GM18867 (cell line): ENCODE measurements around the gene PSPC1.
A peak's percentile ranks its signal among the peaks of the same experiment; 100 is the strongest.
"Not testable (repeated sequence)": the region's sequence is repeated elsewhere in the genome, so short reads cannot be mapped to it uniquely, and the experiment has no call there.

Experiments used
- ATAC-seq: cut with Tn5 transposase; IDR thresholded peaks from one replicate; pipeline ENCODE4 v1.9.1; 2021; ENCODE audit warnings: mild to moderate bottlenecking, moderate library complexity; ENCODE audit not compliant: unreplicated experiment

PSPC1 gene, protein sequence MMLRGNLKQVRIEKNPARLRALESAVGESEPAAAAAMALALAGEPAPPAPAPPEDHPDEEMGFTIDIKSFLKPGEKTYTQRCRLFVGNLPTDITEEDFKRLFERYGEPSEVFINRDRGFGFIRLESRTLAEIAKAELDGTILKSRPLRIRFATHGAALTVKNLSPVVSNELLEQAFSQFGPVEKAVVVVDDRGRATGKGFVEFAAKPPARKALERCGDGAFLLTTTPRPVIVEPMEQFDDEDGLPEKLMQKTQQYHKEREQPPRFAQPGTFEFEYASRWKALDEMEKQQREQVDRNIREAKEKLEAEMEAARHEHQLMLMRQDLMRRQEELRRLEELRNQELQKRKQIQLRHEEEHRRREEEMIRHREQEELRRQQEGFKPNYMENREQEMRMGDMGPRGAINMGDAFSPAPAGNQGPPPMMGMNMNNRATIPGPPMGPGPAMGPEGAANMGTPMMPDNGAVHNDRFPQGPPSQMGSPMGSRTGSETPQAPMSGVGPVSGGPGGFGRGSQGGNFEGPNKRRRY

DNA sequence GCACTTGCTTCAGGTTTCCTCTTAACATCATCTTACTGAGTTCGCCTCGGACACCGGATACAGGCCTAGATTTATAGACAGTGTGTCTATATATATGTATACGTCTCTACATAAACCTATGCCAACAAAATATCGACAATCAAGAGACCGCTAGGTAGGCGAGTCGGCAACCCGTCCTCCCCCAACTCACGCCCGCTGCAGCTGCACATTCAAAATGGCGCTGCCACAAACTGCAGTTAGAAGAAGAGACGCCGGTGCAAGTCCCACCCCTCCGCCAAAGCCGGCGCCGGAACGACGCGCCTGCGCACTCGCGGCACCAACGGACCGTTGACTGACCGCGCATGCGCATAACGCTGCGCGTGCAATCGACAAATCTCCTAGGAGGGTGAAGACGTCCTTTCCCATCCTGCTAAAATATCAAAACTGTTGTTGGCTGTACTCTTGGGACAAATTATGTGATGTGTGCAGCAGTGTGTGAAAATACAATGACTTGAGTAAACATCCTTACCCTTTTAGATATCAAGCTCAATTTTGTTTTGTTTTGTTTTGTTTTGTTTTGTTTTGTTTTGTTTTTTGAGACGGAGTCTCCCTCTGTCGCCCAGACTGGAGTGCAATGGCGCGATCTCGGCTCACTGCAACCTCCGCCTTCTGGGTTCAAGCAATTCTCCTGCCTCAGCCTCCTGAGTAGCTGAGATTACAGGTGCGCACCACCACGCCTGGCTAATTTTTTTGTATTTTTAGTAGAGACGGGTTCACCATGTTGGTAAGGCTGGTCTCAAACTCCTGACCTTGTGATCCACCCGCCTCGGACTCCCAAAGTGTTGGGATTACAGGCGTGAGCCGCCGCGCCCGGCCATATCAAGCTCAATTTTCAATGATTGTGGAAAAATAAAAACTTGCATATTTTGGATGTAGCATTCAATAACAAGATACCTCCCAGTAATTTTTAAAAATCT, at the start of gene PSPC1:
TSS of gene PSPC1 (minus strand) at position 219 of the 956 bp plus-strand sequence. CDS start at position 31, 188 bp downstream.
- peak; percentile 82 for ATAC-seq

- no peak for ATAC-seq
These were observed 39.9 kb upstream of the PSPC1 start for GRCh38 chr13:19822673-19823072.

DNA sequence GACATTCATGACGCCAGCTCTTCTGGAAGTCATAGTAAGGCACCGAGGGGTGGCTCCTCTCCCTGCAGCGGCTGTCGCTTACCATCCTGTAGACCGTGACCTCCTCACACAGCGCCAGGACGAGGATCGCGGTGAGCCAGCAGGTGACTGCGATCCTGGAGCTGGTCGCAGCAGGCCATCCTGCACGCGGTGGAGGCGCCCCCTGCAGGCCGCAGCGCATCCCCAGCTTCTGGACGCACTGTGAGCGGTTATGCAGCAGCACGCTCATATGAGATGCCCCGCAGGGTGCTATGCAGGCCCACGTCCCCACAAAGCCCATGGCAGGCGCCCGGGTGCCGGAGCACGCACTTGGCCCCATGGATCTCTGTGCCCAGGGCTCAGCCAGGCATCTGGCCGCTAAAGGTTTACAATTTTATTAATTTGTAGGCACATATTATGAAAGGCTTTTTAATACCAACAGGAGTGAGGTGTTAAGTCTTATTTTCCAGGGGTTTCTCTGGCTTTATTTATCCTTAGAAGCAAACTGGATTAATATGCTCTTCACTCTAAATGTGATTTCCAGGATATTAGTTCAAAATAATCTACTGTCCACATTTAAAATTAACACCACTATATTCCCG, 35.6 kb upstream of the PSPC1 start:
- ATAC-seq, result no peak

DNA sequence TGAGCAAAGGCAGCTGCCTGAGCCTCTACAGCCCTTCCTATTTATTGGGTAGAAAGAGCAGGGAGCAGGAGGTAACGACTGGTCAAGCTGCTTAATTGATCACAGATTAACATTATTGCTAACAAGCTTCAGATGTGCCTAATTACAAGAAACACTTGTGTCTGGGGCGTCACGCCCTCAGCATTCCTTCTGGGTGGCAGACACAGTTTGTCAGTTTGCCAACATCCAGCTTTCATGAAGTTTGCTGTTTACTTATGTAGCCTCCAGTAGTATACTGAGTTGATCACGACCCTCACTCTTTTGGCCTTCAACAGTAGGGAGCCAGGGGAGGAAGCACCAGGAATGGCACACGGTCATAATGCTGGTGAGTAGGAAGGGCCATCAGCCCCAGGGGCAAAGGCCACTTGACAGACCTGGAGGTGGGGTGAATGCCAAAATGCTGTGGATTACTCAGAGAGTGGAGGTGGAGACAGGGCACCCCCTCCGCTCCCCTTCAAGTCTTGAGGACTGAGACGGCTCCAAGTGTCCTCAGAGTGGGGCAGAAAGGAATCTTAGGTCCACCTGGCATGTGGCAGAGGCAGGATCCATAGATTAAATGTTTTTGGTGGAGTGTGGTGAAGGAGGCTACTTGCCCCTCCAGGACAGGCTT, 34.9 kb upstream of the PSPC1 start:
- ATAC-seq, result no peak

- no peak for ATAC-seq
These were observed 34.4 kb upstream of the PSPC1 start for GRCh38 chr13:19817106-19817505.

DNA sequence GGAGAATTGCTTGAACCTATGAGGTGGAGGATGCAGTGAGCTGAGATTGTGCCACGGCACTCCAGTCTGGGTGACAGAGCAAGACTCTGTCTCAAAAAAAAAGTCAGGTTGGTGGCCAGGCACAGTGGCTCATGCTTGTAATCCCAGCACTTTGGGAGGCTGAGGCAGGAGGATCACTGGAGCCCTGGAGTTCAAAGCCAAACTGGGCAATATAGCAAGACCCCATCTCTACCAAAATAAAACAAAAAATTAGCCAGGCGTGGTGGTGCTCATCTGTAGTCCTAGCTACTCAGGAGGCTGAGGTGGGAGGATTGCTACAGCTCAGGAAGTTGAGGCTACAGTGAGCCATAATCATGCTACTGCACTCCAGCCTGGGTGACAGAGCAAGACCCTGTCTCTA, 33.1 kb upstream of the PSPC1 start:
- ATAC-seq, result not testable (repeated sequence)

GRCh38 chr13:19810996-19811881, 28.5 kb upstream of the PSPC1 start:
- no peak for ATAC-seq

DNA sequence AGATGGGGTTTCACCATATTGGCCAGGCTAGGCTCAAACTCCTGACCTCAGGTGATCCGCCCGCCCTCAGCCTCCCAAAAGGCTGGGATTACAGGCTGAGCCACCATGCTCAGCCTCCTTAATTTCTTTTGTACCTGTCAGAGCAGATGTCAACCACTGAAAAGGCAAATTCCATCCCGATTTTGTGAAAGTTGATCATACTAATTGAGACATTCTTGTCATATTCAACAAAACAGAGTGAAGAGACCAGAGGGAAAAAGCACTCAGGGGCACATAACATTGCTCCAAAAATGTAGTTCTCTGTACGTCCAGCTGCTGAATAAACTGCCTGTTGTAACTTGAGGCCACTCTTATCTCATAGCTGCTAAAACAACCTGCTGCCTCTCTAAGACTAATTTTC, 27.4 kb upstream of the PSPC1 start:
- no peak for ATAC-seq

DNA sequence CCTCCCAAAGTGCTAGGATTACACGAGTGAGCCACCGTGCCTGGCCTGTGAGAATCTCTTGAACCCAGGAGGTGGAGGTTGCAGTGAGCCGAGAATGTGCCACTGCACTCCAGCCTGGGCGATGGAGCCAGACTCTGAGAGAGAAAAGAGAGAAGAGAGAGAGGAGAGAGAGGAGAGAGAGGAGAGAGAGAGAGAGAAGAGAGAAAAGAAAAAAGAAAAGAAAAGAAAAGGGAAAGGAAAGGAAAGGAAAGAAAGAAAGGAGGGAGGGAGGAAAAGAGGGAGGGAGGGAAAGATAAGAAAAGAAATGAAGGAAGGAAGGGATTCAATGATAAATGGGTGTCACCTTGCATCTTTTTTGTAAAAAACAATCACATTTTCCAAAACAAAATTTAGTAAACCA, 23.0 kb upstream of the PSPC1 start:
- ATAC-seq, result no peak

- ATAC-seq, result no peak
These were observed 13.2 kb upstream of the PSPC1 start for GRCh38 chr13:19795956-19796355.

DNA sequence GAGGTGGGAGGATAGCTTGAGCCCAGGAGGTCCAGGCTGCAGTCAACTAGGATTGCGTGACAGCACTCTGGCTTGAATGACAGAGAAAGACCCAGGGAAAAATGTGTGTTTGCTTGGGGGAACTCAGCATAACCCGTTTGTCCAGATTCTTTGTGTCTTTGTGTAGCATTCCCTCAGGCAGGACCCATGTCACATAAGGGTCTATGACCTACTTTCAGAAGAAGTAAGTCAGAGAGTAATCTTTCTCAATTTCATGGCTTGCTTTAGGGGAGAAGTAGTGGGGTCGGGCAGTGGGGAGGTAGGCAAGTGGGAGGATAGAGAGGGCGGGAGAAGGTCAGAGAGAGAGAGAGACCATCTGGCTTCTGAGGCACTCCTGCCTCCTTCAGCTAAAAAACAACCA, 11.9 kb upstream of the PSPC1 start:
- ATAC-seq, result no peak

DNA sequence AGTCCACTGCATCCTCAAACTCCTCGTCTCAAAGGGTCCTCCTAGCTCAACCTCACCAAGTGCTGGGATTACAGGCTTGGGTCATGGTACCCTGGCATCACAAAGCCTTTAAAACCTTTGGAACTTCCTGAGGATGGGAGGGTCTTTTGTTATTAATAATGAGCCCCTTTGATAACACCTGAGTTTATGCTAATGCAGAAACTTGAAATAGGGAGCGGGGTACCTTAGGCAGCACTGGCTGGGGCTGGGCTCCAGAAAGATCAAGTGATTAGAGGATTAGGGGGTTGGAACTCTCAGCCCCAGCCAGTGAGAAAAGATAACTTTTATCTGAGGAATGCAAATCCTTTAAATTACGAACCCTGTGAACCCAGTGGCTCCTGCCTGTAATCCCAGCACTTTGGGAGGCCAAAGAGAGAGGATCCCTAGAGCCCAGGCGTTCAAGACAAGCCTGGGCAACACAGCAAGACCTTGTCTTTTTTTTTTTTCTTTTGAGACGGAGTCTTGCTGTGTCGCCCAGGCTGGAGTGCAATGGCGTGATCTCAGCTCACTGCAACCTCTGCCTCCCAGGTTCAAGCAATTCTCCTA, 9.3 kb upstream of the PSPC1 start:
- ATAC-seq, result no peak

- ATAC-seq, result peak; percentile 39
These were observed 557 bp downstream of the PSPC1 start for GRCh38 chr13:19782049-19782726.

DNA sequence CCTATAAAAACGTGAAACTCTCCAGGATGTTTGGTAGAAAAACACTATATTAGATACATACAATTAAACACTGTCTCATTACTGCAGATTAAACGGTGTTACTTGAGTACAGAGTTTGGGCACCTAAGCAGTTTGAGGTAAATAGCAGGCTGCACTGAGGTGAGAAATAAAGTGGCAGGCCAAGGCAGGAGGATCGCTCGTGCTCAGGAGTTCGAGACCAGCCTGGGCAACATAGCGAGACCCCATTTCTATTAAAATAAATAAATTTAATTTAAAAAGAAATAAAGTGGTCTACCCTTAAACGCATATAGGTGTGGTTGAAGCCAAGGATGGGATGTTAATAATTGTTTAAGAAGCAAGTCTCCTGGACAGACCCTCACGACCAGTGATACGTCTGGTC, 1.2 kb downstream of the PSPC1 start:
- ATAC-seq, result no peak

- not testable (repeated sequence) for ATAC-seq
These were observed 1.9 kb downstream of the PSPC1 start for GRCh38 chr13:19780753-19781418.

GRCh38 chr13:19772306-19772705, 10.4 kb downstream of the PSPC1 start:
- ATAC-seq, result no peak

GRCh38 chr13:19769854-19770253, 12.9 kb downstream of the PSPC1 start:
- no peak for ATAC-seq

DNA sequence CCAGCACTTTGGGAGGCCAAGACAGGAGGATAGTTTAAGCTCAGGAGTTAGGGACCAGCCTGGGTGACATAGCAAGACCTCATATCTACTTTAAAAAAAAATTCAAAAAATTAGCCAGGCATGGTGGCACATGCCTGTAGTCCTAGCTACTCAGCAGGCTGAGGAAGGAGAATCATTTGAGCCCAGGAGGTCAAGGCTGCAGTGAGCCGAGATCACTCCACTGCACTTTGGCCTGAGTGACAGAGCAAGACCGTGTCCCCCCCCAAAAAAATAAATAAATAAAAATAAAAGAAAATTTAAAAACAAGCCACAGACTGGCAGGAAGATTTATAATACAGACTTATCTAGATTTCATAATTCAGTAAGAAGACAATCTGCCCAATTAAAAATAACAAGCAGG, 14.8 kb downstream of the PSPC1 start:
- no peak for ATAC-seq
